Measurements from ENCODE around the gene KIF5A.
"Not testable (repeated sequence)": the region's sequence is repeated elsewhere in the genome, so short reads cannot be mapped to it uniquely, and the experiment has no call there.

KIF5A gene

GRCh38 chr12:57560516-57560915 is 10.7 kb downstream of the KIF5A start:
- Histone ChIP-seq H3K4me3 (ENCODE audit: low read depth, low read length) (no peak overlapping the region), H3K36me3 (replicated peaks) (no peaks in the 10 kb centered on the region), H3K27ac (no peak overlapping the region), H3K27me3 (replicated peaks) (no peaks in the 10 kb centered on the region)
- in situ Hi-C loops (cut with HindIII; ENCODE audit: low pct_ligation_motif_present, low sequenced_read_pairs): no loop called here
- TF ChIP-seq, protein P1, sequence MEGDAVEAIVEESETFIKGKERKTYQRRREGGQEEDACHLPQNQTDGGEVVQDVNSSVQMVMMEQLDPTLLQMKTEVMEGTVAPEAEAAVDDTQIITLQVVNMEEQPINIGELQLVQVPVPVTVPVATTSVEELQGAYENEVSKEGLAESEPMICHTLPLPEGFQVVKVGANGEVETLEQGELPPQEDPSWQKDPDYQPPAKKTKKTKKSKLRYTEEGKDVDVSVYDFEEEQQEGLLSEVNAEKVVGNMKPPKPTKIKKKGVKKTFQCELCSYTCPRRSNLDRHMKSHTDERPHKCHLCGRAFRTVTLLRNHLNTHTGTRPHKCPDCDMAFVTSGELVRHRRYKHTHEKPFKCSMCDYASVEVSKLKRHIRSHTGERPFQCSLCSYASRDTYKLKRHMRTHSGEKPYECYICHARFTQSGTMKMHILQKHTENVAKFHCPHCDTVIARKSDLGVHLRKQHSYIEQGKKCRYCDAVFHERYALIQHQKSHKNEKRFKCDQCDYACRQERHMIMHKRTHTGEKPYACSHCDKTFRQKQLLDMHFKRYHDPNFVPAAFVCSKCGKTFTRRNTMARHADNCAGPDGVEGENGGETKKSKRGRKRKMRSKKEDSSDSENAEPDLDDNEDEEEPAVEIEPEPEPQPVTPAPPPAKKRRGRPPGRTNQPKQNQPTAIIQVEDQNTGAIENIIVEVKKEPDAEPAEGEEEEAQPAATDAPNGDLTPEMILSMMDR (IDR thresholded peaks at IDR 0.05; ENCODE audit: low read depth, low read length, missing control alignments): no peak
- DNase-seq: no peak

DNA sequence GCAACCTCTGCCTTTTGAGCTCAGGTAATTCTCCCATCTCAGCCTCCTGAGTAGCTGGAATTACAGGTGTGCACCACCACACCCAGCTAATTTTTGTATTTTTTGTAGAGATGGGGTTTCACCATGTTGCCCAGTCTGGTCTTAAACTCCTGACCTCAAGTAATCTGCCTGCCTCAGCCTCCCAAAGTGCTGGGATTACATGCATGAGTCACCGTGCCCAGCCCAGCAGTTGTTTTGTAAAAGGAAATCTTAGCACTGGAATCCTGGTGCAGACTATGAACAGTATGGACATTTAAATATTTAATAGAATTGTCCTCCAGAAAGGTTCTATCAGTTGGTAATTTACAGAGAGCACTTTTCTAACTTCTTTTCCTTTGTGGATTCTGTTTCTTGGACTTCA is 11.3 kb downstream of the KIF5A start:
- in situ Hi-C loops (cut with HindIII; ENCODE audit: low pct_ligation_motif_present, low sequenced_read_pairs); H3K4me3 ChIP-seq (ENCODE audit: low read depth, low read length); H3K27ac ChIP-seq; H3K36me3 ChIP-seq (replicated peaks); H3K27me3 ChIP-seq (replicated peaks): not testable (repeated sequence)
- DNase-seq: peak; percentile 42

- TF ChIP-seq, protein P1 (IDR thresholded peaks at IDR 0.05; ENCODE audit: low read depth, low read length, missing control alignments): no peak
Measured at GRCh38 chr12:57563358-57563757, 13.5 kb downstream of the KIF5A start.

GRCh38 chr12:57564178-57564740 is 14.4 kb downstream of the KIF5A start:
- TF ChIP-seq, protein P1 (IDR thresholded peaks at IDR 0.05; ENCODE audit: low read depth, low read length, missing control alignments): no peak
- H3K27ac ChIP-seq: no peak overlapping the region

More at GRCh38 chr12:57563358-57563757, 13.5 kb downstream of the KIF5A start:
- Histone ChIP-seq H3K36me3 (replicated peaks) (no peaks in the 10 kb centered on the region), H3K4me3 (ENCODE audit: low read depth, low read length) (no peak overlapping the region), H3K27me3 (replicated peaks) (no peaks in the 10 kb centered on the region), H3K27ac (no peak overlapping the region)
- DNase-seq: no peak
- in situ Hi-C loops (cut with HindIII; ENCODE audit: low pct_ligation_motif_present, low sequenced_read_pairs): no loop called here

DNA sequence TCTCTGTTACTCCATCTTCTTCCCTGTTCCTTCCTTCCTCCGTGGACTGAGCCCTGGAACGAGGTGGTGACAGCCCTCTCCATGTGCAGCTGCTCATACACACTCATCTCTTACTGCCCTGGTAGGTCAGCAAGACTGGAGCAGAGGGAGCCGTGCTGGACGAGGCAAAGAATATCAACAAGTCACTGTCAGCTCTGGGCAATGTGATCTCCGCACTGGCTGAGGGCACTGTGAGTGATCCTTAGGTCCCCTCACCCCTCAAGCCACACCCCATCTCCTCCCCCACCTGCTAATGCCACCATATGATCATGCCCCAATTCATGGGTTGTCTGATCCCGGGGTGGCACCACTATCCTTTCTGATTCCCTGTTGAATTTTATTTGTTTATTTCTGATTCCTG is 19.0 kb downstream of the KIF5A start:
- TF ChIP-seq, protein P1 (IDR thresholded peaks at IDR 0.05; ENCODE audit: low read depth, low read length, missing control alignments): no peak
- Histone ChIP-seq H3K36me3 (replicated peaks) (no peaks in the 10 kb centered on the region), H3K27me3 (replicated peaks) (no peaks in the 10 kb centered on the region), H3K4me3 (ENCODE audit: low read depth, low read length) (no peak overlapping the region), H3K27ac (no peak overlapping the region)
- no peak for DNase-seq
- in situ Hi-C loops (cut with HindIII; ENCODE audit: low pct_ligation_motif_present, low sequenced_read_pairs): no loop called here

More at GRCh38 chr12:57564178-57564740, 14.4 kb downstream of the KIF5A start:
- Histone ChIP-seq H3K27me3 (replicated peaks) (no peaks in the 10 kb centered on the region), H3K36me3 (replicated peaks) (no peaks in the 10 kb centered on the region), H3K4me3 (ENCODE audit: low read depth, low read length) (no peak overlapping the region)
- no peak for DNase-seq
- in situ Hi-C loops (cut with HindIII; ENCODE audit: low pct_ligation_motif_present, low sequenced_read_pairs): no loop called here

GRCh38 chr12:57569858-57570257 is 20.0 kb downstream of the KIF5A start:
- H3K27me3 ChIP-seq (replicated peaks): no peaks in the 10 kb centered on the region
- in situ Hi-C loops (cut with HindIII; ENCODE audit: low pct_ligation_motif_present, low sequenced_read_pairs): no loop called here
- TF ChIP-seq, protein P1 (IDR thresholded peaks at IDR 0.05; ENCODE audit: low read depth, low read length, missing control alignments): no peak

GRCh38 chr12:57570438-57570837 is 20.6 kb downstream of the KIF5A start:
- H3K36me3 ChIP-seq (replicated peaks); in situ Hi-C loops (cut with HindIII; ENCODE audit: low pct_ligation_motif_present, low sequenced_read_pairs); H3K27ac ChIP-seq; H3K4me3 ChIP-seq (ENCODE audit: low read depth, low read length); DNase-seq; H3K27me3 ChIP-seq (replicated peaks): not testable (repeated sequence)

More at GRCh38 chr12:57569858-57570257, 20.0 kb downstream of the KIF5A start:
- Histone ChIP-seq H3K36me3 (replicated peaks) (no peaks in the 10 kb centered on the region), H3K4me3 (ENCODE audit: low read depth, low read length) (no peak overlapping the region), H3K27ac (no peak overlapping the region)
- no peak for DNase-seq
